Measurements from ENCODE around the gene ZNF579.

Gene ZNF579

GRCh38 chr19:55613930-55614710, 33.5 kb upstream of the ZNF579 start:
- DNase-seq (ENCODE audit: insufficient read length, low spot score) (no peak), FAIRE-seq (no peak)
- no peak for TF ChIP-seq POU2F2 (IDR thresholded peaks at IDR 0.05; ENCODE audit: low read depth, low read length)

DNA sequence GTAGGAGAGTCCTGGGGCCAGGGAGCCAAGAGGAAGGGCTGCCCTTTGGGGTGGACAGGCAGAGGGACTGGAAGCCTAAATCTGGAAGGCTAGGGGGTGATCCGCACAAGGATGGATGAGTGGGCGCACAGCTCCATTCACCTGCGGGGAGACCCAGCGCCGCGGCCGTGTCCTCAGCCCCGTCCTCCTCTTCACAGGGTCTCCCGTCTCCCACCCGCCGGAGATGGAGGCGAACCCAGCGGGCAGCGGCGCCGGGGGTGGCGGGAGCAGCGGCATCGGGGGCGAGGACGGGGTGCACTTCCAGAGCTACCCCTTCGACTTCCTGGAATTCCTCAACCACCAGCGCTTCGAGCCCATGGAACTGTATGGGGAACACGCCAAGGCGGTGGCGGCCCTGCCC, 32.7 kb upstream of the ZNF579 start:
- TF ChIP-seq TAF1 (IDR thresholded peaks at IDR 0.05; ENCODE audit: low read depth, low read length) (no peak), POLR2AphosphoS5 (IDR thresholded peaks at IDR 0.05; ENCODE audit: low read depth, low read length) (no peak), POLR2A (IDR thresholded peaks at IDR 0.05; ENCODE audit: low read depth, low read length) (no peak), PAX5 (IDR thresholded peaks at IDR 0.05; ENCODE audit: insufficient read depth, low read length, severe bottlenecking) (no peak), SPI1 (IDR thresholded peaks at IDR 0.05; ENCODE audit: low read depth, low read length) (no peak), POU2F2 (IDR thresholded peaks at IDR 0.05; ENCODE audit: low read depth, low read length) (no peak)
- DNase-seq (ENCODE audit: insufficient read length, low spot score) (no peak), FAIRE-seq (no peak)

- TF ChIP-seq PAX5 (IDR thresholded peaks at IDR 0.05; ENCODE audit: insufficient read depth, low read length, severe bottlenecking) = no peak
- TF ChIP-seq POU2F2 (IDR thresholded peaks at IDR 0.05; ENCODE audit: low read depth, low read length) = no peak
- peak; percentile 40; the same call in 1 of the 2 replicates for TF ChIP-seq SPI1 (IDR thresholded peaks at IDR 0.05; ENCODE audit: low read depth, low read length)
- FAIRE-seq (peak; percentile 33), DNase-seq (ENCODE audit: insufficient read length, low spot score) (no peak)
These were observed 31.5 kb upstream of the ZNF579 start for GRCh38 chr19:55611983-55612645.

GRCh38 chr19:55611300-55611982, 30.8 kb upstream of the ZNF579 start:
- TF ChIP-seq PAX5 (IDR thresholded peaks at IDR 0.05; ENCODE audit: insufficient read depth, low read length, severe bottlenecking) = no peak
- TF ChIP-seq TAF1 (IDR thresholded peaks at IDR 0.05; ENCODE audit: low read depth, low read length) = no peak
- TF ChIP-seq SPI1 (IDR thresholded peaks at IDR 0.05; ENCODE audit: low read depth, low read length) = no peak
- TF ChIP-seq POLR2AphosphoS5 (IDR thresholded peaks at IDR 0.05; ENCODE audit: low read depth, low read length) = no peak
- no peak for TF ChIP-seq POU2F2 (IDR thresholded peaks at IDR 0.05; ENCODE audit: low read depth, low read length)
- no peak for TF ChIP-seq POLR2A (IDR thresholded peaks at IDR 0.05; ENCODE audit: low read depth, low read length)
- DNase-seq (ENCODE audit: insufficient read length, low spot score) = no peak
- FAIRE-seq = no peak

GRCh38 chr19:55609326-55609725, 28.7 kb upstream of the ZNF579 start:
- FAIRE-seq (no peak), DNase-seq (ENCODE audit: insufficient read length, low spot score) (no peak)
- TF ChIP-seq TAF1 (IDR thresholded peaks at IDR 0.05; ENCODE audit: low read depth, low read length) = no peak
- TF ChIP-seq POLR2A (IDR thresholded peaks at IDR 0.05; ENCODE audit: low read depth, low read length) = no peak
- no peak for TF ChIP-seq POU2F2 (IDR thresholded peaks at IDR 0.05; ENCODE audit: low read depth, low read length)

GRCh38 chr19:55606817-55607216, 26.2 kb upstream of the ZNF579 start:
- DNase-seq (ENCODE audit: insufficient read length, low spot score) (no peak), FAIRE-seq (no peak)
- no peak for TF ChIP-seq POLR2A (IDR thresholded peaks at IDR 0.05; ENCODE audit: low read depth, low read length)
- no peak for TF ChIP-seq POLR2AphosphoS5 (IDR thresholded peaks at IDR 0.05; ENCODE audit: low read depth, low read length)
- no peak for TF ChIP-seq SPI1 (IDR thresholded peaks at IDR 0.05; ENCODE audit: low read depth, low read length)
- no peak for TF ChIP-seq TAF1 (IDR thresholded peaks at IDR 0.05; ENCODE audit: low read depth, low read length)
- no peak for TF ChIP-seq POU2F2 (IDR thresholded peaks at IDR 0.05; ENCODE audit: low read depth, low read length)
- TF ChIP-seq PAX5 (IDR thresholded peaks at IDR 0.05; ENCODE audit: insufficient read depth, low read length, severe bottlenecking) = no peak

DNA sequence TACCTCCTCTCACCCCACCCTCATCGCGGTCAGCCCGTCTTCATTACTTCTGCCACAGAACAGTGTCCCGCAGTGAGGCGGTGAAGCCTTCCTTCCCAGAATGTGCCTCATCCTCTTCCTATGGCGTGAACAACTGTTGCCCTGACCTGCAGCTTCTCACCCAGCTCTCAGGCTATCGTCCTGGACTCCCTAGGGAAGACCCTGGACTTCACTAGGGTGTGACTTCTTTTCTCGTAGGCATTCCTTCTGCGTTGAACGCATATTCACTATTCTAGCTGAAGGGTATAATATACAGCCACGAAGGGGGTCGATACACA, 25.8 kb upstream of the ZNF579 start:
- no peak for TF ChIP-seq PAX5 (IDR thresholded peaks at IDR 0.05; ENCODE audit: insufficient read depth, low read length, severe bottlenecking)
- no peak for TF ChIP-seq POU2F2 (IDR thresholded peaks at IDR 0.05; ENCODE audit: low read depth, low read length)
- TF ChIP-seq SPI1 (IDR thresholded peaks at IDR 0.05; ENCODE audit: low read depth, low read length) = no peak
- no peak for TF ChIP-seq POLR2A (IDR thresholded peaks at IDR 0.05; ENCODE audit: low read depth, low read length)
- TF ChIP-seq TAF1 (IDR thresholded peaks at IDR 0.05; ENCODE audit: low read depth, low read length) = no peak
- TF ChIP-seq POLR2AphosphoS5 (IDR thresholded peaks at IDR 0.05; ENCODE audit: low read depth, low read length) = no peak
- FAIRE-seq (no peak), DNase-seq (ENCODE audit: insufficient read length, low spot score) (no peak)

DNA sequence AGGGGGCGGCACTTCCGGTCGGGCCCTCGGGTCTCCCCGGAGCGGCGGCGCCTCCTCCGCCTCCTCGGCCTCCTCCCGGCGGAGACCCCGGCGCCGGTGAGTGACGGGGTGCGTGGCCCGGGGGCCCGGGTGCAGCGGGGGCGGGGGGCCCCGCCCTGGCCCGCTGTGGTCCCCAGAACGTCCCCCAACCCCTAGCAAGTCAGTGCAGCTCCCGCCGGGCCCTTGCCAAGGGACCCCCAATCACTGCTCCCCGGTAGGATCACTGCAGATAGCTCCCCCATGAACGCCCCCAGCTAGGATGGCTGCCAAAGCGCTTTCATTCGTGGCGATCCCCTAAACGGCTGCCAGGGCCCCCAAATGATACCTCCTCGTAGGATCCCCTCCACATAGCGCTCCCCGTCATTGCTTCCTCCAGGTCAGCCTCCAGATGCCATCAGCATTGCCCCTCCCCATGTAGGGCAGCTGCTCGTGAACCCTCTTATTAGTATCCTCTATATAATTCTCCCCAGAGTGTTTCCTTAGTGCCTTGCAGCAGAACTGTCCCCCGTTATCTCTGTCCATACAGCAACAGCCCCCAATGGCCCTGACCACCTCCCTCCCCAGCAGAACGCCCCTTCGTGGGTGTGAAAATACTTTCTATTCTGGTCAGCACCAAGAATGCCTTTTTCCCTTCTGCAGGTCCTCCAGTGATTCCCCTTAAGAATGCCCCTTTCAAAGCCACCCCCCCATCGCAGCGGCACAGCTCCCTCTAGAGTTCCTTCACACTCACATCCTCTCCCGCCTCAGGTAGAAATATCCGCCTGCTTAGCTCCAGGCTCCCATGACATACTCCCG, 25.2 kb upstream of the ZNF579 start, which contains the start of gene ZNF865:
TSS of gene ZNF865 (plus strand) at position 11 of the 834 bp plus-strand sequence. CDS start 7,972 bp downstream, outside the sequence.
- FAIRE-seq = peak; percentile 88
- TF ChIP-seq POLR2A (IDR thresholded peaks at IDR 0.05; ENCODE audit: low read depth, low read length) (no peak; the same call in 1 of the 2 replicates), POLR2AphosphoS5 (IDR thresholded peaks at IDR 0.05; ENCODE audit: low read depth, low read length) (no peak; the same call in 1 of the 2 replicates), SPI1 (IDR thresholded peaks at IDR 0.05; ENCODE audit: low read depth, low read length) (no peak), PAX5 (IDR thresholded peaks at IDR 0.05; ENCODE audit: insufficient read depth, low read length, severe bottlenecking) (no peak), TAF1 (IDR thresholded peaks at IDR 0.05; ENCODE audit: low read depth, low read length) (peak; percentile 3; the same call in 1 of the 2 replicates)
- DNase-seq (ENCODE audit: insufficient read length, low spot score) = no peak

DNA sequence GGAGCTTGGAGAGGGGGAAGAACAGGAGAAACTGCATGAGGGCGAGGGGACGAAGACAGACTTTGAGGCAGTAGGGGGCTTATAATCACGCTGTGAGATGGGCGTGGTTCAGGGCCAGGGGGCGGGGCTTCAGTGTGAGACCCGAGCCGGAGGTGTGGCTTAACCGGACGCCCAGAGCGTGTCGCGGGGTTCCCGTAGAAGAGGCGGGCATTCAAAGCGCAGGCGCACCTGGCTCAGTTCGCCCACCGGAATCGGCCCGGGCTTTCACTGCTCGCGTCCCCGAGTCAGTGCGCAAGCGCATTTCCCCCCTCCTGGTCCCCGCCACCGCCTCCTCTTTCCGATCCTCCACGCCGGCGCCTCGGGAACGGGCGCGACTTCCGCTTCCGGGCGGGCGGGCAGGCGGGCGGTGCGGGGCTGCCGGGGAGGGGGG, 24.6 kb upstream of the ZNF579 start:
- FAIRE-seq (peak; percentile 91), DNase-seq (ENCODE audit: insufficient read length, low spot score) (peak; percentile 90)
- TF ChIP-seq POU2F2 (IDR thresholded peaks at IDR 0.05; ENCODE audit: low read depth, low read length) = no peak
- TF ChIP-seq POLR2A (IDR thresholded peaks at IDR 0.05; ENCODE audit: low read depth, low read length) = no peak
- TF ChIP-seq SPI1 (IDR thresholded peaks at IDR 0.05; ENCODE audit: low read depth, low read length) = no peak
- TF ChIP-seq TAF1 (IDR thresholded peaks at IDR 0.05; ENCODE audit: low read depth, low read length) = no peak
- TF ChIP-seq PAX5 (IDR thresholded peaks at IDR 0.05; ENCODE audit: insufficient read depth, low read length, severe bottlenecking) = no peak
- TF ChIP-seq POLR2AphosphoS5 (IDR thresholded peaks at IDR 0.05; ENCODE audit: low read depth, low read length) = no peak
